Esophagus muscularis mucosa (tissue), 3 donors: ENCODE data around the gene SHLD1.

Experiments
- POLR2A ChIP-seq: fragments of 450-650 bp; IDR thresholded peaks from one replicate; pipeline ENCODE4 v1.6.1; 2017; ENCODE audit warnings: antibody characterized with exemption, moderate library complexity, mild to moderate bottlenecking, low read depth
- POLR2AphosphoS5 ChIP-seq, 2 donors: sonication (generic); formaldehyde crosslinking; IDR thresholded peaks; one replicate each; pipeline ENCODE4 v1.6.1; 2017; ENCODE audit warnings: antibody characterized with exemption in 2 of 2
- TF ChIP-seq, protein P1 (sequence below), 3 experiments: fragments of 200-600 bp in 2 of 3; fragments of 450-650 bp in 1 of 3; sonication (generic) in 2 of 3; IDR thresholded peaks; one replicate each; pipeline ENCODE4 v1.5.1; 2017 to 2019; ENCODE audit warnings: antibody characterized with exemption in 3 of 3, mild to moderate bottlenecking in 2 of 3, moderate library complexity in 1 of 3

DNA sequence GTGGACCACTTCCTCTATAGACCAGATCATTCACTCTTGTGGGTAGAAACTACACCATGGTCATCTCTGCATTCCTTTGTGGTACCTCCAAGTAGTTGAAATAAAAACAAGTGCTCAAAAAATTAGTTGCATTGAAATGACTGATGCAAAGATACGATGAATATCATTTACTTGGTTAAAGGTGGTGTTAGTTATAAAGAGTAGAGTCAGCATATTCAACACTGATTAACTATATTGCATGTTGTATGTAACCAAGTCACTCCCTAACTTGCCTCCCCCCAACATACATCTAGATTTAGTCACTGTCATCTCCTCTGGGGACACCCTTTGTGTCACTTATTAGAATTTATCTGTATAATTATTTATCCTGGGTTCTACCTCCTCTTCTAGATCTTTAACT, 77.7 kb downstream of the SHLD1 start:
- TF ChIP-seq, protein P1, sequence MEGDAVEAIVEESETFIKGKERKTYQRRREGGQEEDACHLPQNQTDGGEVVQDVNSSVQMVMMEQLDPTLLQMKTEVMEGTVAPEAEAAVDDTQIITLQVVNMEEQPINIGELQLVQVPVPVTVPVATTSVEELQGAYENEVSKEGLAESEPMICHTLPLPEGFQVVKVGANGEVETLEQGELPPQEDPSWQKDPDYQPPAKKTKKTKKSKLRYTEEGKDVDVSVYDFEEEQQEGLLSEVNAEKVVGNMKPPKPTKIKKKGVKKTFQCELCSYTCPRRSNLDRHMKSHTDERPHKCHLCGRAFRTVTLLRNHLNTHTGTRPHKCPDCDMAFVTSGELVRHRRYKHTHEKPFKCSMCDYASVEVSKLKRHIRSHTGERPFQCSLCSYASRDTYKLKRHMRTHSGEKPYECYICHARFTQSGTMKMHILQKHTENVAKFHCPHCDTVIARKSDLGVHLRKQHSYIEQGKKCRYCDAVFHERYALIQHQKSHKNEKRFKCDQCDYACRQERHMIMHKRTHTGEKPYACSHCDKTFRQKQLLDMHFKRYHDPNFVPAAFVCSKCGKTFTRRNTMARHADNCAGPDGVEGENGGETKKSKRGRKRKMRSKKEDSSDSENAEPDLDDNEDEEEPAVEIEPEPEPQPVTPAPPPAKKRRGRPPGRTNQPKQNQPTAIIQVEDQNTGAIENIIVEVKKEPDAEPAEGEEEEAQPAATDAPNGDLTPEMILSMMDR (IDR thresholded peaks at IDR 0.05), result no peak
- TF ChIP-seq POLR2A, result no peak
- no peak for TF ChIP-seq POLR2AphosphoS5 (IDR thresholded peaks at IDR 0.05)
